ENCODE results near the gene NTHL1. TPM values are rescaled to one million over a fixed set of nuclear protein-coding genes. Genes with fewer than 3 reads are reported as not detected.

Gene NTHL1
- total RNA-seq, 1 experiment from 2014 or later: 93.3 TPM

DNA sequence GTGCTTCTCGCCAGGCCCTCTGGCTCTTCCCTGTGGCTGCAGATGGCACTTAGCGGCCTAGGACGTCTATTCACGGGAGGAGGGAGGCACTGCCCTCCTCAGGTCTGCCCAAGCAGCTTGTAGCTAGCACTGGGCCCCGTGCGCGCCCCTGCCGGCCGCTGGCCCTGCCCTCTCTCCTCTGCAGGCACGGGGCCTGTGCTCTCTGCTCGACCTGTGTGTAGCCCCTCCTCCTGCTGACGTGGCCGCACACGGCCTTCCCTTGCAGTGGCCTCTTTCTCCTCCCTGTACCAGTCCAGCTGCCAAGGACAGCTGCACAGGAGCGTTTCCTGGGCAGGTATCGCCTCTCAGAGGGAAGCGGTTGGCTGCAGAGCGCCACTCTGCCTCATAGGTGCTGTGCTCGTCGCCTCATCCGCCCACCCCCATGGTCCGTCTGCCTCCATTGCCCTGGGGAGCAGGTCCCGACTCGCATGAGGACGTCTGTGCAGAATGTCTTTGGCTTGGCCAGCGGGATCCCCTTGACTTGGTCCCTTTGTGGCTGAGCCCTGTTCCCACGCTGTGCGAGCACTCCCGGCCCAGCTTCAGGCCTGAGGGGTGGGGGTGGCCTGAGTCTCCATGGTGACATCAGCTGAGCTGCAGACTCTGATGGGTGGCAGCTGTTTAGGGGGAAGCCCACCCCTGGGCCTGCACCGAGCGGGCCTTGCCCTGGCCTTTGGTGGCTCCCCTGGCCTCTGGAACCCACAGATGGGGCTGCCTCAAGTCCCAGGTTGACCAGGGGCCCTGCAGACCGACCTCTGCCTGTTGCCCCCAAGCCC lies 34.7 kb upstream of the NTHL1 start (continued):
- TF ChIP-seq ZNF317 (CRISPR knock-in tag; IDR thresholded peaks at IDR 0.05; ENCODE audit: borderline replicate concordance, low read depth): no peak
- TF ChIP-seq, protein P1, sequence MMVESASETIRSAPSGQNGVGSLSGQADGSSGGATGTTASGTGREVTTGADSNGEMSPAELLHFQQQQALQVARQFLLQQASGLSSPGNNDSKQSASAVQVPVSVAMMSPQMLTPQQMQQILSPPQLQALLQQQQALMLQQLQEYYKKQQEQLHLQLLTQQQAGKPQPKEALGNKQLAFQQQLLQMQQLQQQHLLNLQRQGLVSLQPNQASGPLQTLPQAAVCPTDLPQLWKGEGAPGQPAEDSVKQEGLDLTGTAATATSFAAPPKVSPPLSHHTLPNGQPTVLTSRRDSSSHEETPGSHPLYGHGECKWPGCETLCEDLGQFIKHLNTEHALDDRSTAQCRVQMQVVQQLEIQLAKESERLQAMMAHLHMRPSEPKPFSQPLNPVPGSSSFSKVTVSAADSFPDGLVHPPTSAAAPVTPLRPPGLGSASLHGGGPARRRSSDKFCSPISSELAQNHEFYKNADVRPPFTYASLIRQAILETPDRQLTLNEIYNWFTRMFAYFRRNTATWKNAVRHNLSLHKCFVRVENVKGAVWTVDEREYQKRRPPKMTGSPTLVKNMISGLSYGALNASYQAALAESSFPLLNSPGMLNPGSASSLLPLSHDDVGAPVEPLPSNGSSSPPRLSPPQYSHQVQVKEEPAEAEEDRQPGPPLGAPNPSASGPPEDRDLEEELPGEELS (CRISPR knock-in tag; IDR thresholded peaks at IDR 0.05): no peak
- TF ChIP-seq, protein P2, sequence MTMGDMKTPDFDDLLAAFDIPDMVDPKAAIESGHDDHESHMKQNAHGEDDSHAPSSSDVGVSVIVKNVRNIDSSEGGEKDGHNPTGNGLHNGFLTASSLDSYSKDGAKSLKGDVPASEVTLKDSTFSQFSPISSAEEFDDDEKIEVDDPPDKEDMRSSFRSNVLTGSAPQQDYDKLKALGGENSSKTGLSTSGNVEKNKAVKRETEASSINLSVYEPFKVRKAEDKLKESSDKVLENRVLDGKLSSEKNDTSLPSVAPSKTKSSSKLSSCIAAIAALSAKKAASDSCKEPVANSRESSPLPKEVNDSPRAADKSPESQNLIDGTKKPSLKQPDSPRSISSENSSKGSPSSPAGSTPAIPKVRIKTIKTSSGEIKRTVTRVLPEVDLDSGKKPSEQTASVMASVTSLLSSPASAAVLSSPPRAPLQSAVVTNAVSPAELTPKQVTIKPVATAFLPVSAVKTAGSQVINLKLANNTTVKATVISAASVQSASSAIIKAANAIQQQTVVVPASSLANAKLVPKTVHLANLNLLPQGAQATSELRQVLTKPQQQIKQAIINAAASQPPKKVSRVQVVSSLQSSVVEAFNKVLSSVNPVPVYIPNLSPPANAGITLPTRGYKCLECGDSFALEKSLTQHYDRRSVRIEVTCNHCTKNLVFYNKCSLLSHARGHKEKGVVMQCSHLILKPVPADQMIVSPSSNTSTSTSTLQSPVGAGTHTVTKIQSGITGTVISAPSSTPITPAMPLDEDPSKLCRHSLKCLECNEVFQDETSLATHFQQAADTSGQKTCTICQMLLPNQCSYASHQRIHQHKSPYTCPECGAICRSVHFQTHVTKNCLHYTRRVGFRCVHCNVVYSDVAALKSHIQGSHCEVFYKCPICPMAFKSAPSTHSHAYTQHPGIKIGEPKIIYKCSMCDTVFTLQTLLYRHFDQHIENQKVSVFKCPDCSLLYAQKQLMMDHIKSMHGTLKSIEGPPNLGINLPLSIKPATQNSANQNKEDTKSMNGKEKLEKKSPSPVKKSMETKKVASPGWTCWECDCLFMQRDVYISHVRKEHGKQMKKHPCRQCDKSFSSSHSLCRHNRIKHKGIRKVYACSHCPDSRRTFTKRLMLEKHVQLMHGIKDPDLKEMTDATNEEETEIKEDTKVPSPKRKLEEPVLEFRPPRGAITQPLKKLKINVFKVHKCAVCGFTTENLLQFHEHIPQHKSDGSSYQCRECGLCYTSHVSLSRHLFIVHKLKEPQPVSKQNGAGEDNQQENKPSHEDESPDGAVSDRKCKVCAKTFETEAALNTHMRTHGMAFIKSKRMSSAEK (CRISPR knock-in tag; IDR thresholded peaks at IDR 0.05; ENCODE audit: borderline replicate concordance): no peak
- no peak for TF ChIP-seq SOX15 (CRISPR knock-in tag; IDR thresholded peaks at IDR 0.05)
- TF ChIP-seq SP1 (CRISPR knock-in tag; conservative IDR thresholded peaks at IDR 0.05): no peak
- TF ChIP-seq ZNF219 (CRISPR knock-in tag; IDR thresholded peaks at IDR 0.05; ENCODE audit: borderline replicate concordance): no peak
- TF ChIP-seq, protein P3, sequence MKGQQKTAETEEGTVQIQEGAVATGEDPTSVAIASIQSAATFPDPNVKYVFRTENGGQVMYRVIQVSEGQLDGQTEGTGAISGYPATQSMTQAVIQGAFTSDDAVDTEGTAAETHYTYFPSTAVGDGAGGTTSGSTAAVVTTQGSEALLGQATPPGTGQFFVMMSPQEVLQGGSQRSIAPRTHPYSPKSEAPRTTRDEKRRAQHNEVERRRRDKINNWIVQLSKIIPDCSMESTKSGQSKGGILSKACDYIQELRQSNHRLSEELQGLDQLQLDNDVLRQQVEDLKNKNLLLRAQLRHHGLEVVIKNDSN (CRISPR knock-in tag; IDR thresholded peaks at IDR 0.05): no peak

DNA sequence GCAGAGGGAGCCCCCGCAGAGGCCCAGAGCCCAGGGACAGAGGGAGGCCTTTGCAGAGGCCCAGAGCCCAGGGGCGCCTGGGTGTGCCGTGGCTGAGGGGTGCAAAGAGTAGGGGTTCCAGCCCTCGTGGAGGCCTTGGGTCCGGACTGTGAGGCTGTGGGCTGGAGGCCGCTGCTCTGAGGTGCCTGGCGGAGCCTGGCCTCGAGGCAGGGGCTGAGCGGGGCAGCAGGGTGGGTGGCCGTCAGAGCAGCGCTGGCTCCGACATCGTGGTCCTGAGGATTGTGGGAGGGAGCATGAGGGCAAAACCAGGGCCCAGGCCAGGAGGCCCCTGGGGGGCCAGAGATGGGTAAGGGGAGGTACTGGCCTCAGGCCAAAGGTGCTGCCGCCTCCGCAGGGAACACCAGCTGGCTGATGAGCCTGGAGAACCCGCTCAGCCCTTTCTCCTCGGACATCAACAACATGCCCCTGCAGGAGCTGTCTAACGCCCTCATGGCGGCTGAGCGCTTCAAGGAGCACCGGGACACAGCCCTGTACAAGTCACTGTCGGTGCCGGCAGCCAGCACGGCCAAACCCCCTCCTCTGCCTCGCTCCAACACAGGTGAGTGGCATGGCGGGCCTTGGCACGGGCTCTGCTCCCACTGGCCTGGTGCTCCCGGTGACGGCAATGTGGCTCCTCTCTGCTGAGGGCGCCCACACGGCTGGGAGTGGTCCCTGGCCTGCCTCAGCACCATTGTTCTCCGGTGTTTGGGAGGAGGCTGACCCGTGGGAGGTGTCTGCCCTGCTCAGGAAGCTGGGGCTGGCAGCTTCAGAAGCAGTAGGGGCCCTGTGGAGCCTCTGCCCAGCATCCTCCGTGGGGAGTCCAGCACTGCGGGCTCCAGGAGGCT lies 33.8 kb upstream of the NTHL1 start:
- POLR2A ChIA-PET: no interaction called here
- no peaks in the 10 kb centered on the region for H3K4me1 Mint-ChIP-seq
- H3K4me3 Mint-ChIP-seq: no peak overlapping the region
- TF ChIP-seq ZNF423 (CRISPR knock-in tag; IDR thresholded peaks at IDR 0.05) (no peak), ZNF138 (CRISPR knock-in tag; conservative IDR thresholded peaks at IDR 0.05) (no peak), GABPB1 (CRISPR knock-in tag; IDR thresholded peaks at IDR 0.05) (no peak), ZBTB21 (CRISPR knock-in tag; IDR thresholded peaks at IDR 0.05; ENCODE audit: borderline replicate concordance) (no peak)
- no peaks in the 10 kb centered on the region for H3K27me3 Mint-ChIP-seq (ENCODE audit: low read depth)
- CTCF ChIA-PET: interaction anchor here (1.1 to 1.8 kb wide), 2 partner anchors 59 to 77 kb away, joined by 3 to 7 read pairs; no protein-coding TSS in a partner anchor
- no peak overlapping the region for H3K27ac Mint-ChIP-seq
- no peaks in the 10 kb centered on the region; the same call in 1 of the 2 replicates for H3K36me3 Mint-ChIP-seq
- DNase-seq (ENCODE audit: low spot score) (no peak), ATAC-seq (no peak)
- H3K9me3 Mint-ChIP-seq: no peaks in the 10 kb centered on the region

DNA sequence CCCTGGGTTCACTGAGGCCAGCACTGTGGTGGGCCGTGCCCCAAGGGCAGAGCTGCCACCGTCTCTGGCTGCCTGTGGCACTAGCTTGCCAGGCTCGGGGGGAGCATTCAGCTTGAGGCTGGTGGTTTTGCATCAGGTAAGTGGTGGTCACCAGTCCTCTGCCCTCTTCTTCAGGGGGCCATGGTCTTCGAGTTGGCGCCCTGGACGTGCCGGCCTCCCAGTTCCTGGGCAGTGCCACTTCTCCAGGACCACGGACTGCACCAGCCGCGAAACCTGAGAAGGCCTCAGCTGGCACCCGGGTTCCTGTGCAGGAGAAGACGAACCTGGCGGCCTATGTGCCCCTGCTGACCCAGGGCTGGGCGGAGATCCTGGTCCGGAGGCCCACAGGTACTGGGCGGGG lies 32.4 kb upstream of the NTHL1 start:
- H3K4me1 Mint-ChIP-seq: no peaks in the 10 kb centered on the region
- H3K27me3 Mint-ChIP-seq (ENCODE audit: low read depth): no peaks in the 10 kb centered on the region
- ChIA-PET CTCF (interaction anchor here (0.8 kb wide), 2 partner anchors 12 to 23 kb away, joined by 3 read pairs; no protein-coding TSS in a partner anchor), POLR2A (no interaction called here)
- TF ChIP-seq TP53 (CRISPR knock-in tag; IDR thresholded peaks at IDR 0.05): no peak
- TF ChIP-seq MXD4 (CRISPR knock-in tag; IDR thresholded peaks at IDR 0.05; ENCODE audit: borderline replicate concordance): no peak
- TF ChIP-seq GRHL2 (CRISPR knock-in tag; IDR thresholded peaks at IDR 0.05; ENCODE audit: insufficient replicate concordance, severe bottlenecking): no peak
- no peak for TF ChIP-seq ZNF219 (CRISPR knock-in tag; IDR thresholded peaks at IDR 0.05; ENCODE audit: borderline replicate concordance)
- TF ChIP-seq GTF2I (CRISPR knock-in tag; conservative IDR thresholded peaks at IDR 0.05): no peak
- no peak for TF ChIP-seq JAZF1 (CRISPR knock-in tag; IDR thresholded peaks at IDR 0.05)
- TF ChIP-seq MYBL2 (CRISPR knock-in tag; IDR thresholded peaks at IDR 0.05): no peak
- no peak for TF ChIP-seq ZNF317 (CRISPR knock-in tag; IDR thresholded peaks at IDR 0.05; ENCODE audit: borderline replicate concordance, low read depth)
- TF ChIP-seq, protein P4, sequence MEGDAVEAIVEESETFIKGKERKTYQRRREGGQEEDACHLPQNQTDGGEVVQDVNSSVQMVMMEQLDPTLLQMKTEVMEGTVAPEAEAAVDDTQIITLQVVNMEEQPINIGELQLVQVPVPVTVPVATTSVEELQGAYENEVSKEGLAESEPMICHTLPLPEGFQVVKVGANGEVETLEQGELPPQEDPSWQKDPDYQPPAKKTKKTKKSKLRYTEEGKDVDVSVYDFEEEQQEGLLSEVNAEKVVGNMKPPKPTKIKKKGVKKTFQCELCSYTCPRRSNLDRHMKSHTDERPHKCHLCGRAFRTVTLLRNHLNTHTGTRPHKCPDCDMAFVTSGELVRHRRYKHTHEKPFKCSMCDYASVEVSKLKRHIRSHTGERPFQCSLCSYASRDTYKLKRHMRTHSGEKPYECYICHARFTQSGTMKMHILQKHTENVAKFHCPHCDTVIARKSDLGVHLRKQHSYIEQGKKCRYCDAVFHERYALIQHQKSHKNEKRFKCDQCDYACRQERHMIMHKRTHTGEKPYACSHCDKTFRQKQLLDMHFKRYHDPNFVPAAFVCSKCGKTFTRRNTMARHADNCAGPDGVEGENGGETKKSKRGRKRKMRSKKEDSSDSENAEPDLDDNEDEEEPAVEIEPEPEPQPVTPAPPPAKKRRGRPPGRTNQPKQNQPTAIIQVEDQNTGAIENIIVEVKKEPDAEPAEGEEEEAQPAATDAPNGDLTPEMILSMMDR (IDR thresholded peaks at IDR 0.05): no peak
- TF ChIP-seq, protein P5, sequence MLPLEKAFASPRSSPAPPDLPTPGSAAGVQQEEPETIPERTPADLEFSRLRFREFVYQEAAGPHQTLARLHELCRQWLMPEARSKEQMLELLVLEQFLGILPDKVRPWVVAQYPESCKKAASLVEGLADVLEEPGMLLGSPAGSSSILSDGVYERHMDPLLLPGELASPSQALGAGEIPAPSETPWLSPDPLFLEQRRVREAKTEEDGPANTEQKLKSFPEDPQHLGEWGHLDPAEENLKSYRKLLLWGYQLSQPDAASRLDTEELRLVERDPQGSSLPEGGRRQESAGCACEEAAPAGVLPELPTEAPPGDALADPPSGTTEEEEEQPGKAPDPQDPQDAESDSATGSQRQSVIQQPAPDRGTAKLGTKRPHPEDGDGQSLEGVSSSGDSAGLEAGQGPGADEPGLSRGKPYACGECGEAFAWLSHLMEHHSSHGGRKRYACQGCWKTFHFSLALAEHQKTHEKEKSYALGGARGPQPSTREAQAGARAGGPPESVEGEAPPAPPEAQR (CRISPR knock-in tag; IDR thresholded peaks at IDR 0.05): no peak
- no peak overlapping the region for H3K4me3 Mint-ChIP-seq
- ATAC-seq (no peak), DNase-seq (ENCODE audit: low spot score) (no peak)
- H3K9me3 Mint-ChIP-seq: no peaks in the 10 kb centered on the region
- no peak overlapping the region for H3K27ac Mint-ChIP-seq
- no peaks in the 10 kb centered on the region; the same call in 1 of the 2 replicates for H3K36me3 Mint-ChIP-seq
